ENCODE data around the gene GSTK1. TPM values are rescaled to one million over a fixed set of nuclear protein-coding genes. Genes with fewer than 3 reads are reported as not detected.

Gene GSTK1
- total and polyA plus RNA-seq, 2 of the 8 experiments (the other 6 are each of a cell fraction or from before 2014, with no cell fraction given): 25.5 to 32.5 TPM

- TF ChIP-seq SP4 (IDR thresholded peaks at IDR 0.05; ENCODE audit: low read length): no peak
- TF ChIP-seq SP1 (IDR thresholded peaks at IDR 0.05; ENCODE audit: low read depth, low read length): no peak
- no peak for TF ChIP-seq POLR2A (IDR thresholded peaks at IDR 0.05; ENCODE audit: control extremely low read depth in 1 of 2, low read depth in 2 of 2, low read length in 2 of 2)
- TF ChIP-seq GABPA (IDR thresholded peaks at IDR 0.05; ENCODE audit: borderline replicate concordance, insufficient read depth, low read length): no peak
Observed at GRCh38 chr7:143303733-143304132, 40.5 kb downstream of the GSTK1 start (continued).
